Keratinocyte (primary cell): ENCODE data around the gene TCP11L2. TPM values are rescaled to one million over a fixed set of nuclear protein-coding genes. Genes with fewer than 3 reads are reported as not detected.

Experiments
- DNase-seq: peaks from one replicate; pipeline ENCODE4 v3.0.0-alpha.2; 2011; ENCODE audit warnings: low read depth, missing footprints, low spot score
- FAIRE-seq: peaks from 2 replicates; lab custom pipeline; 2011; peaks lifted over from hg19 to GRCh38; lab: Jason Lieb, UNC
- H2AFZ ChIP-seq: 2 replicates; pipeline ENCODE4 v1.6.0; 2012; ENCODE audit warnings: low read length, control low read depth, inconsistent platforms; ENCODE audit not compliant: control insufficient read depth
- H3K27ac ChIP-seq: 2 replicates; pipeline ENCODE4 v1.5.1; 2011; ENCODE audit warnings: low read length; ENCODE audit not compliant: control insufficient read depth, insufficient read depth
- H3K27me3 ChIP-seq: 3 replicates; pipeline ENCODE4 v1.6.0; 2011; ENCODE audit warnings: low read length; ENCODE audit not compliant: control insufficient read depth, insufficient read depth; ENCODE audit errors: extremely low read depth
- H3K36me3 ChIP-seq, 2 experiments: 2 replicates in 1 of 2; 3 replicates in 1 of 2; pipeline ENCODE4 v1.5.1; 2011; ENCODE audit warnings: low read length in 2 of 2, mild to moderate bottlenecking in 1 of 2; ENCODE audit not compliant: control insufficient read depth in 2 of 2, insufficient read depth in 2 of 2; ENCODE audit errors: extremely low read depth in 1 of 2
- H3K4me1 ChIP-seq: 3 replicates; pipeline ENCODE4 v1.5.1; 2011; ENCODE audit warnings: low read length; ENCODE audit not compliant: control insufficient read depth, insufficient read depth; ENCODE audit errors: extremely low read depth
- H3K4me2 ChIP-seq: 3 replicates; pipeline ENCODE4 v1.6.0; 2011; ENCODE audit warnings: low read depth, low read length; ENCODE audit not compliant: control insufficient read depth, insufficient read depth; ENCODE audit errors: extremely low read depth
- H3K4me3 ChIP-seq, 3 experiments: fragments of 200-600 bp in 1 of 3; sonication (generic) in 1 of 3; 2 replicates in 2 of 3; 3 replicates in 1 of 3; pipeline ENCODE4 v1.5.1; 2011 to 2016; ENCODE audit warnings: low read length in 3 of 3, mild to moderate bottlenecking in 3 of 3, control low read depth in 2 of 3, inconsistent platforms in 1 of 3, low read depth in 1 of 3, mixed read lengths in 1 of 3, mixed run types in 1 of 3, moderate library complexity in 1 of 3; ENCODE audit not compliant: control insufficient read depth in 2 of 3, insufficient read depth in 2 of 3; ENCODE audit errors: extremely low read depth in 1 of 3
- H3K79me2 ChIP-seq: 2 replicates; pipeline ENCODE4 v1.6.0; 2012; ENCODE audit warnings: low read length; ENCODE audit not compliant: control insufficient read depth, insufficient read depth
- H3K9ac ChIP-seq: 3 replicates; pipeline ENCODE4 v1.6.0; 2011; ENCODE audit warnings: low read length; ENCODE audit not compliant: control insufficient read depth, insufficient read depth; ENCODE audit errors: extremely low read depth
- H3K9me1 ChIP-seq: 3 replicates; pipeline ENCODE4 v1.6.0; 2011; ENCODE audit warnings: low read length; ENCODE audit not compliant: control insufficient read depth, insufficient read depth; ENCODE audit errors: extremely low read depth
- H3K9me3 ChIP-seq: 2 replicates; pipeline ENCODE4 v1.5.1; 2012; ENCODE audit warnings: low read depth, low read length; ENCODE audit not compliant: control insufficient read depth
- H4K20me1 ChIP-seq: 3 replicates; pipeline ENCODE4 v1.6.0; 2011; ENCODE audit warnings: low read length; ENCODE audit not compliant: control insufficient read depth, insufficient read depth; ENCODE audit errors: extremely low read depth
- EZH2 ChIP-seq: IDR thresholded peaks from one replicate; pipeline ENCODE4 v1.6.1; 2012; ENCODE audit warnings: inconsistent platforms, mild to moderate bottlenecking, low read length, moderate library complexity
- dilution Hi-C: fragments of 300-500 bp; cut with MboI; formaldehyde crosslinking; loops from one replicate; pipeline ENCODE4 v1.7.0; 2020; ENCODE audit warnings: low sequenced_read_pairs; ENCODE audit not compliant: extremely low pct_ligation_motif_present
- polyA plus RNA-seq, 5 experiments: library from polyadenylated mRNA; depleted of rRNA in 3 of 5; stranded (reverse) in 3 of 5; stranded (forward) in 1 of 5; unstranded in 1 of 5; fragments of >200 nt; gene quantifications; 1 replicate in 1 of 5; 2 replicates in 3 of 5; 3 replicates in 1 of 5; pipeline versions ENCODE4 v1.2.1 to v1.2.3, GENCODE V29; 2011 to 2012; ENCODE audit warnings: missing spikeins in 2 of 5, low read depth in 1 of 5, low replicate concordance in 1 of 5
- TF ChIP-seq, protein P1 (sequence below), 3 experiments: IDR thresholded peaks in 1 of 3; conservative IDR thresholded peaks in 1 of 3; optimal IDR thresholded peaks in 1 of 3; 2 replicates in 2 of 3; 3 replicates in 1 of 3; pipeline versions ENCODE3 to v1.5.1; 2011; ENCODE audit warnings: low read length in 3 of 3, mild to moderate bottlenecking in 3 of 3, moderate library complexity in 2 of 3, control low read depth in 1 of 3, inconsistent platforms in 1 of 3; ENCODE audit not compliant: insufficient read depth in 2 of 3; ENCODE audit errors: extremely low read depth in 1 of 3

Gene TCP11L2
- polyA plus RNA-seq, 1 donor (not counting 4 experiments of a cell fraction or from before 2014, with no cell fraction given) = 6.1 TPM

DNA sequence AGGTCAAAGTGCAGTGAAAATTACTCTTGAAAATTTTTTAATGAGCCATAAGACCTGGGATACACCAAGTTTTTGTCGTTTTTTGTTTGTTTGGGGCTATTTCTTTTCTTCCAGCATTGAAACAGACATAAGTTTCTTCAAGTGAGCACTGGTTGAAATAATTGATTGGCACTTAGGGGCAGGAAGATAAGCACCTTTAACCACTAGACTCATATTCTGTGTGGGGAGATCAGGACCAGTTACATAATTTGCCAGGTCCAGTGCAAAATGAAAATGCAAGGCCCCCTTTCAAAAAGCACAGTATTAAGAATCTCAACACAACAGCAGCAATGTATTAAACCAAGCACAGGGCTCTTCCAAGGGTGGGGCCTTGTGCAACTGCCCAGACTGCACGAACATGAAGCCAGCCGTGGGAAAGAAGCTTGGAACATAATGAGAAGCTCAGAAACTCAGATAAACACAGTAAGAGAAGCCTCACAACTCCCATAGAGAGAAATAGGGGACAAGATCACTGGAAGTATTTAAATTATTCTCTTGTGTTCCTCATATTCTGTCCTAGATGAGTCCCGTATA lies 3.2 kb upstream of the TCP11L2 start:
- H3K4me3 ChIP-seq = no peak overlapping the region
- no peak overlapping the region for H3K4me2 ChIP-seq
- peak overlapping the region; percentile 34 for H2AFZ ChIP-seq
- dilution Hi-C loops = no loop called here
- TF ChIP-seq, protein P1, sequence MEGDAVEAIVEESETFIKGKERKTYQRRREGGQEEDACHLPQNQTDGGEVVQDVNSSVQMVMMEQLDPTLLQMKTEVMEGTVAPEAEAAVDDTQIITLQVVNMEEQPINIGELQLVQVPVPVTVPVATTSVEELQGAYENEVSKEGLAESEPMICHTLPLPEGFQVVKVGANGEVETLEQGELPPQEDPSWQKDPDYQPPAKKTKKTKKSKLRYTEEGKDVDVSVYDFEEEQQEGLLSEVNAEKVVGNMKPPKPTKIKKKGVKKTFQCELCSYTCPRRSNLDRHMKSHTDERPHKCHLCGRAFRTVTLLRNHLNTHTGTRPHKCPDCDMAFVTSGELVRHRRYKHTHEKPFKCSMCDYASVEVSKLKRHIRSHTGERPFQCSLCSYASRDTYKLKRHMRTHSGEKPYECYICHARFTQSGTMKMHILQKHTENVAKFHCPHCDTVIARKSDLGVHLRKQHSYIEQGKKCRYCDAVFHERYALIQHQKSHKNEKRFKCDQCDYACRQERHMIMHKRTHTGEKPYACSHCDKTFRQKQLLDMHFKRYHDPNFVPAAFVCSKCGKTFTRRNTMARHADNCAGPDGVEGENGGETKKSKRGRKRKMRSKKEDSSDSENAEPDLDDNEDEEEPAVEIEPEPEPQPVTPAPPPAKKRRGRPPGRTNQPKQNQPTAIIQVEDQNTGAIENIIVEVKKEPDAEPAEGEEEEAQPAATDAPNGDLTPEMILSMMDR (optimal IDR thresholded peaks at IDR 0.05 in 1 of 3, IDR thresholded peaks at IDR 0.05 in 1 of 3, conservative IDR thresholded peaks at IDR 0.05 in 1 of 3; ENCODE audit: extremely low read depth in 1 of 3, insufficient read depth in 2 of 3, low read length in 3 of 3) = no peak
- TF ChIP-seq EZH2 = no peak
- H3K27me3 ChIP-seq = no peaks in the 10 kb centered on the region
- H4K20me1 ChIP-seq = no peaks in the 10 kb centered on the region
- H3K9ac ChIP-seq = peak overlapping the region; percentile 14
- no peak for FAIRE-seq
- H3K27ac ChIP-seq = peak overlapping the region; percentile 19
- H3K9me3 ChIP-seq = no peaks in the 10 kb centered on the region
- no peaks in the 10 kb centered on the region for H3K79me2 ChIP-seq
- no peaks in the 10 kb centered on the region for H3K9me1 ChIP-seq
- peaks cover 20% of the 10 kb centered on the region for H3K4me1 ChIP-seq
- DNase-seq = no peak
- no peaks in the 10 kb centered on the region for H3K36me3 ChIP-seq

GRCh38 chr12:106300761-106301160 lies 1.8 kb upstream of the TCP11L2 start:
- no peak overlapping the region for H3K27ac ChIP-seq
- H2AFZ ChIP-seq = no peak overlapping the region
- no peaks in the 10 kb centered on the region for H3K9me3 ChIP-seq
- H3K36me3 ChIP-seq = no peaks in the 10 kb centered on the region
- DNase-seq (no peak), FAIRE-seq (no peak)
- no peaks in the 10 kb centered on the region for H4K20me1 ChIP-seq
- TF ChIP-seq, protein P1 (optimal IDR thresholded peaks at IDR 0.05 in 1 of 3, IDR thresholded peaks at IDR 0.05 in 1 of 3, conservative IDR thresholded peaks at IDR 0.05 in 1 of 3; ENCODE audit: extremely low read depth in 1 of 3, insufficient read depth in 2 of 3, low read length in 3 of 3) = no peak
- TF ChIP-seq EZH2 = no peak
- no peak overlapping the region for H3K4me3 ChIP-seq
- H3K4me2 ChIP-seq = no peak overlapping the region
- dilution Hi-C loops = no loop called here
- no peaks in the 10 kb centered on the region for H3K9me1 ChIP-seq
- H3K79me2 ChIP-seq = no peaks in the 10 kb centered on the region
- no peak overlapping the region for H3K9ac ChIP-seq
- peaks cover 20% of the 10 kb centered on the region for H3K4me1 ChIP-seq
- no peaks in the 10 kb centered on the region for H3K27me3 ChIP-seq
